Colonic mucosa (tissue), 4 donors: Measurements from ENCODE around the gene TTF2. TPM values are rescaled to one million over a fixed set of nuclear protein-coding genes. Genes with fewer than 3 reads are reported as not detected.

Source experiments
- DNase-seq: peaks from one replicate; pipeline ENCODE4 v3.0.0-alpha.2; 2020
- H3K27ac ChIP-seq: fragments of 200-600 bp; one replicate; pipeline ENCODE4 v1.8.0; 2021
- H3K27me3 ChIP-seq: fragments of 200-600 bp; one replicate; pipeline ENCODE4 v1.8.0; 2021
- H3K36me3 ChIP-seq: fragments of 200-600 bp; one replicate; pipeline ENCODE4 v1.8.0; 2021
- H3K4me1 ChIP-seq: fragments of 200-600 bp; one replicate; pipeline ENCODE4 v1.8.0; 2021; ENCODE audit warnings: mild to moderate bottlenecking
- H3K4me3 ChIP-seq: fragments of 200-600 bp; one replicate; pipeline ENCODE4 v1.8.0; 2021
- H3K9ac ChIP-seq, 2 donors: one replicate each; pipeline ENCODE4 v1.7.0; 2013; ENCODE audit warnings: control low read depth in 2 of 2, low read depth in 2 of 2, low read length in 2 of 2
- H3K9me3 ChIP-seq: fragments of 200-600 bp; one replicate; pipeline ENCODE4 v1.8.0; 2021
- intact Hi-C: fragments of 100-400 bp; cut with DNase I; formaldehyde crosslinking; loops from one replicate; pipeline ENCODE4 v1.14.1; 2022
- total RNA-seq, 2 donors: library from RNA; stranded (reverse); fragmentation: NEBNext Ultra II Directional in 1 of 2; extraction: Animal tissue kit (Norgen Biotek cat#: 25700) in 1 of 2; gene quantifications; one replicate each; pipeline ENCODE4 v1.2.1, GENCODE V29; 2021
- TF ChIP-seq, protein P1 (sequence below): fragments of 200-600 bp; IDR thresholded peaks from one replicate; pipeline ENCODE4 v1.8.0; 2022; ENCODE audit warnings: antibody characterized with exemption, mild to moderate bottlenecking
- donor health status: healthy.
- donor health status: DM: no; HTN: no; CAD: no.
- donor health status: DM: no; HTN: no; CAD: no.

TTF2 gene
- 10 to 100 TPM; 25.0 to 50.5 TPM for total RNA-seq

DNA sequence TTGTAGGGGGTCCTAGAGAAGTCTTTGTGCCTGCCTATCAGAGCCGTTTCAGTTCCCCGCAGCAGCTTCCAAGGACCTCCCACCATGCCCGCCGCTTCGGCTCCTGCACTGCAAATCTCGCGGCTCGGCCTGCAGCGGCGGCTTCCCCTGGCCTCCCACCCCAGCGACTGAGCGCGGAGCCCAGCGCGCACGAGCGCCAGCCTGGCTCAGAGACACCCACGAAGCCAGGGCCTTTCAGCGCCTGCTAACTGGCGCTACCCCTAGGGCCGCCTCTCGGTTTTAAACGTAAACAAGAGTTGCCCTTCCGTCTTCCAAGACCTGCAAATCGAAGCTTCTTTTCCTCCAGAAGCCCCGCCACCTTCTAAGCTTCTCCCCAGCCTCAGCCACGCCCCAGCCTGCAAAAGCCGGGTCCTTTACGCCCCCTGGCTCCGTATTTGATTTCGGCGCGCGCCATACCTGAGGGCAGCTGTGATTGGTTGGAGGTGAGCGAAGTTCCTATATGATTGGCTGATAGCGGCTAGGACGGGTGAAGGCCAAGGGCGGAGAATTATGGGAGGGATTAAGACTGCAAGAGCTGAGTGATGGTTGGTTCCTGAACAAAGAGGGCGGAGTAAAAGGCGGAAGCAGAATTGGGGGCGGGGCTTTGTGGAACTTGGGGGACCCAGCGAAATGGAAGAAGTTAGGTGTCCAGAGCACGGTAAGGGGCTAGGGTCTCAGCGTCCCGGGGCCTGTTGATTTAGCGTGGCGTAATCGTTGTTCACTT, at the start of gene TTF2:
TSS of gene TTF2 (plus strand) at position 649 of the 763 bp plus-strand sequence. CDS start at position 670, 21 bp downstream.
- DNase-seq, result peak; percentile 97
- Histone ChIP-seq H3K9ac (peak within 1 kb of the TSS; percentile 70 to 97), H3K9me3 (no peaks in the 10 kb centered on the region), H3K4me3 (peak within 1 kb of the TSS; percentile 88), H3K27me3 (no peaks in the 10 kb centered on the region), H3K27ac (peak within 1 kb of the TSS; percentile 77), H3K4me1 (no peaks in the 10 kb centered on the region), H3K36me3 (no peaks in the 10 kb centered on the region)
- TF ChIP-seq, protein P1, sequence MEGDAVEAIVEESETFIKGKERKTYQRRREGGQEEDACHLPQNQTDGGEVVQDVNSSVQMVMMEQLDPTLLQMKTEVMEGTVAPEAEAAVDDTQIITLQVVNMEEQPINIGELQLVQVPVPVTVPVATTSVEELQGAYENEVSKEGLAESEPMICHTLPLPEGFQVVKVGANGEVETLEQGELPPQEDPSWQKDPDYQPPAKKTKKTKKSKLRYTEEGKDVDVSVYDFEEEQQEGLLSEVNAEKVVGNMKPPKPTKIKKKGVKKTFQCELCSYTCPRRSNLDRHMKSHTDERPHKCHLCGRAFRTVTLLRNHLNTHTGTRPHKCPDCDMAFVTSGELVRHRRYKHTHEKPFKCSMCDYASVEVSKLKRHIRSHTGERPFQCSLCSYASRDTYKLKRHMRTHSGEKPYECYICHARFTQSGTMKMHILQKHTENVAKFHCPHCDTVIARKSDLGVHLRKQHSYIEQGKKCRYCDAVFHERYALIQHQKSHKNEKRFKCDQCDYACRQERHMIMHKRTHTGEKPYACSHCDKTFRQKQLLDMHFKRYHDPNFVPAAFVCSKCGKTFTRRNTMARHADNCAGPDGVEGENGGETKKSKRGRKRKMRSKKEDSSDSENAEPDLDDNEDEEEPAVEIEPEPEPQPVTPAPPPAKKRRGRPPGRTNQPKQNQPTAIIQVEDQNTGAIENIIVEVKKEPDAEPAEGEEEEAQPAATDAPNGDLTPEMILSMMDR, result peak; percentile 19
- intact Hi-C loops, result loop anchor here (5.0 to 10.0 kb wide), 4 partner anchors 75 to 488 kb away; partner anchors contain the start of gene CD58

GRCh38 chr1:117011334-117011733, 48.8 kb upstream of the TTF2 start:
- no peak for DNase-seq
- H3K27ac ChIP-seq, result no peak overlapping the region
- intact Hi-C loops, result no loop called here
- no peak overlapping the region for H3K4me3 ChIP-seq
- H3K36me3 ChIP-seq, result no peaks in the 10 kb centered on the region
- H3K9ac ChIP-seq, result no peak overlapping the region
- TF ChIP-seq, protein P1, result no peak
- no peaks in the 10 kb centered on the region for H3K4me1 ChIP-seq
- H3K9me3 ChIP-seq, result no peaks in the 10 kb centered on the region
- no peaks in the 10 kb centered on the region for H3K27me3 ChIP-seq

DNA sequence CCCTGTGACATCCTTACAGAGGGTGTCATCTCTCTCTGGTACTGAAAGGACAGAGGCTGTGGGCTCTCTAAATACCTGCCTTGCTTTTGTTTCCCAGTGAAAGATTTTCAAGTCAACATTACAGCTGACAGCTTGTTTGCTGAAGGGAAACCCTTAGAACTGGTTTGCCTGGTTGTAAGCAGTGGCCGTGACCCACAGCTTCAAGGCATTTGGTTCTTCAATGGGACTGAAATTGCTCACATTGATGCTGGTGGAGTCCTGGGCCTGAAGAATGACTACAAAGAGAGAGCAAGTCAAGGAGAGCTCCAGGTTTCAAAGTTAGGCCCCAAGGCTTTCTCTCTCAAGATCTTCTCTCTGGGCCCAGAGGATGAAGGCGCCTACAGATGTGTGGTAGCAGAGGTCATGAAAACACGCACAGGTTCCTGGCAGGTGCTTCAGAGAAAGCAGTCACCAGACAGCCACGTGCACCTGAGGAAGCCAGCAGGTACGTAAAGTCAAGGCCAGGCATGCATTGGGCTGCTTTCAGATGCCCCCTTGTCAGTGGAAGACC, 46.7 kb upstream of the TTF2 start:
- no peak overlapping the region for H3K9ac ChIP-seq
- H3K36me3 ChIP-seq, result no peaks in the 10 kb centered on the region
- no peak overlapping the region for H3K4me3 ChIP-seq
- H3K27me3 ChIP-seq, result no peaks in the 10 kb centered on the region
- no peaks in the 10 kb centered on the region for H3K4me1 ChIP-seq
- intact Hi-C loops, result no loop called here
- H3K9me3 ChIP-seq, result no peaks in the 10 kb centered on the region
- DNase-seq, result no peak
- no peak overlapping the region for H3K27ac ChIP-seq
- TF ChIP-seq, protein P1, result no peak

DNA sequence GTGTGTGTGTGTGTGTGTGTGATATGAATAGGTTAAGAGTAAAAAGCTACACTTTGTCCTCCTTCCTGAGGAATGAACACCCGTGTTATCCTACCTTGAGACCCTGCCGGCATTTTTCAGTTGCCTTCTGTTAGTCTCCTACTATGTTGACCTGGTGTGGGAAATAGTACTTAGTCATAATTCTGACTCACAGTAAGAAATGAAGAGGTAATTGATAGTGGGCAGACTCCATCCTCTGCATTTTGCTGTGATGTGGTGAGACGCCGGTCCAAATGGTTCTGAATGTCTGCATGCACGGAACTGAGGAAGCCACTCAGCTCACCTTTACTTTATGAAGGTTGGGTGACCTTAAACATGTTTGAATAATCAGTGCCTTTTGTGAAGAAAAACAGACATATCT, 45.9 kb upstream of the TTF2 start:
- DNase-seq, result no peak
- TF ChIP-seq, protein P1, result no peak
- Histone ChIP-seq H3K9me3 (no peaks in the 10 kb centered on the region), H3K27me3 (no peaks in the 10 kb centered on the region), H3K9ac (no peak overlapping the region), H3K36me3 (no peaks in the 10 kb centered on the region), H3K4me1 (no peaks in the 10 kb centered on the region), H3K27ac (no peak overlapping the region), H3K4me3 (no peak overlapping the region)
- intact Hi-C loops, result no loop called here

- H3K27ac ChIP-seq, result no peak overlapping the region
- H3K27me3 ChIP-seq, result no peaks in the 10 kb centered on the region
- no peak for DNase-seq
- no peaks in the 10 kb centered on the region for H3K9me3 ChIP-seq
- intact Hi-C loops, result no loop called here
- TF ChIP-seq, protein P1, result no peak
- no peak overlapping the region for H3K4me3 ChIP-seq
- no peaks in the 10 kb centered on the region for H3K4me1 ChIP-seq
- H3K36me3 ChIP-seq, result no peaks in the 10 kb centered on the region
- no peak overlapping the region for H3K9ac ChIP-seq
These were observed 44.4 kb upstream of the TTF2 start for GRCh38 chr1:117015724-117016123.
